Fibroblast of skin of left quadriceps (primary cell): ENCODE data around the gene CRYAB.
"Not testable (repeated sequence)": the region's sequence is repeated elsewhere in the genome, so short reads cannot be mapped to it uniquely, and the experiment has no call there.

Source experiments
- DNase-seq, 2 experiments: peaks; one replicate each; pipeline ENCODE4 v3.0.0-alpha.2; 2013; ENCODE audit warnings: low read depth in 2 of 2

Gene CRYAB

GRCh38 chr11:111908639-111909305 lies 2.8 kb downstream of the CRYAB start:
- DNase-seq, result no peak

- no peak for DNase-seq
These were observed 4.9 kb downstream of the CRYAB start for GRCh38 chr11:111906680-111907079.

GRCh38 chr11:111905411-111905810 lies 6.2 kb downstream of the CRYAB start:
- no peak for DNase-seq

- no peak for DNase-seq
These were observed 24.7 kb downstream of the CRYAB start for GRCh38 chr11:111886844-111887243.

- no peak for DNase-seq
These were observed 25.5 kb downstream of the CRYAB start for GRCh38 chr11:111886032-111886431.

- not testable (repeated sequence) for DNase-seq
These were observed 26.5 kb downstream of the CRYAB start for GRCh38 chr11:111885053-111885452.

GRCh38 chr11:111882202-111882601 lies 29.4 kb downstream of the CRYAB start:
- DNase-seq, result no peak

- DNase-seq, result no peak
These were observed 32.0 kb downstream of the CRYAB start for GRCh38 chr11:111879637-111879960.

- DNase-seq, result peak; percentile 94 to 95
These were observed 32.5 kb downstream of the CRYAB start, which contains the start of the genes CFAP68 and FDXACB1 for GRCh38 chr11:111878849-111879636. TSS of gene CFAP68 (plus strand) at chr11:111879541. CDS start at chr11:111879561, 20 bp downstream. TSS of gene FDXACB1 (minus strand) at chr11:111879165. CDS start at chr11:111879132, 33 bp downstream.

- peak; percentile 9 to 14 for DNase-seq
These were observed 33.2 kb downstream of the CRYAB start for GRCh38 chr11:111878385-111878848.

- no peak for DNase-seq
These were observed 39.8 kb downstream of the CRYAB start for GRCh38 chr11:111871693-111872161.

- DNase-seq, result peak; percentile 71
These were observed 40.5 kb downstream of the CRYAB start, which contains the start of gene ALG9 for GRCh38 chr11:111870886-111871692. TSS of gene ALG9 (minus strand) at chr11:111871581. CDS start at chr11:111871482, 99 bp downstream.

- DNase-seq, result no peak
These were observed 41.1 kb downstream of the CRYAB start for GRCh38 chr11:111870522-111870885.

GRCh38 chr11:111870113-111870512 lies 41.5 kb downstream of the CRYAB start:
- no peak for DNase-seq

GRCh38 chr11:111860257-111860656 lies 51.3 kb downstream of the CRYAB start:
- DNase-seq, result no peak
